Lower leg skin (tissue), 4 donors: ENCODE measurements around the gene SCGB1C1. TPM values are rescaled to one million over a fixed set of nuclear protein-coding genes. Genes with fewer than 3 reads are reported as not detected.

ENCODE experiments used
- DNase-seq, 2 donors: peaks; one replicate each; pipeline ENCODE4 v3.0.0-alpha.2; 2019; ENCODE audit warnings: low spot score in 2 of 2
- H3K4me3 ChIP-seq: fragments of 200-600 bp; sonication (generic); 2 replicates; pipeline ENCODE4 v1.5.1; 2017; ENCODE audit warnings: mild to moderate bottlenecking, low read depth; ENCODE audit not compliant: poor library complexity, severe bottlenecking
- CTCF ChIP-seq, 3 donors: fragments of 450-650 bp; IDR thresholded peaks; one replicate each; pipeline ENCODE4 v1.5.1; 2016; ENCODE audit warnings: antibody characterized with exemption in 3 of 3, mild to moderate bottlenecking in 3 of 3, moderate library complexity in 2 of 3
- POLR2A ChIP-seq, 2 donors: fragments of 450-650 bp; IDR thresholded peaks; one replicate each; pipeline ENCODE4 v1.6.1; 2016 to 2017; ENCODE audit warnings: antibody characterized with exemption in 2 of 2, mild to moderate bottlenecking in 1 of 2, moderate library complexity in 1 of 2
- WGBS, 2 donors: methylation state at CpG; one replicate each; pipeline ENCODE4 v1.1.5; 2018; 5-methylcytosine and 5-hydroxymethylcytosine counted together
- intact Hi-C: fragments of 100-400 bp; cut with DNase I; formaldehyde crosslinking; loops from one replicate; pipeline ENCODE4 v1.15.0; 2023; ENCODE audit warnings: low total_unique reads
- total RNA-seq, 4 donors: library from RNA; depleted of rRNA; stranded (reverse); fragments of >200 nt; gene quantifications; one replicate each; pipeline ENCODE4 v1.1.0, GENCODE V29; 2016

SCGB1C1 gene
- total RNA-seq, 4 donors from 2014 or later = not detected

GRCh38 chr11:227824-228379, 35.0 kb downstream of the SCGB1C1 start:
- DNase-seq = peak in 1 of 2 donors; percentile 2
- WGBS, 2 donors = 86 to 87% methylated on average over 6 of the region's 6 CpGs
- H3K4me3 ChIP-seq = no peak overlapping the region
- intact Hi-C loops = no loop called here
- no peak for TF ChIP-seq CTCF (IDR thresholded peaks at IDR 0.05)
- no peak for TF ChIP-seq POLR2A (IDR thresholded peaks at IDR 0.05)

- TF ChIP-seq CTCF (IDR thresholded peaks at IDR 0.05) = no peak
- no peak for TF ChIP-seq POLR2A (IDR thresholded peaks at IDR 0.05)
- intact Hi-C loops = no loop called here
- H3K4me3 ChIP-seq = no peak overlapping the region
- 95 to 96% methylated on average over 10 of the region's 10 CpGs for WGBS, 2 donors
- peak in 1 of 2 donors; percentile 57 for DNase-seq
These were observed 37.6 kb downstream of the SCGB1C1 start for GRCh38 chr11:230431-230830.

- TF ChIP-seq CTCF (IDR thresholded peaks at IDR 0.05) = no peak
- no peak for TF ChIP-seq POLR2A (IDR thresholded peaks at IDR 0.05)
- no peak overlapping the region for H3K4me3 ChIP-seq
- WGBS, 2 donors = 82 to 87% methylated on average over 20 of the region's 20 CpGs
- peak in 1 of 2 donors; percentile 62 for DNase-seq
- intact Hi-C loops = no loop called here
These were observed 40.1 kb downstream of the SCGB1C1 start for GRCh38 chr11:232783-233565.

- H3K4me3 ChIP-seq = no peak overlapping the region
- intact Hi-C loops = no loop called here
- TF ChIP-seq CTCF (IDR thresholded peaks at IDR 0.05) = no peak
- TF ChIP-seq POLR2A (IDR thresholded peaks at IDR 0.05) = no peak
- peak in 1 of 2 donors; percentile 80 for DNase-seq
- 77 to 87% methylated on average over 8 of the region's 8 CpGs for WGBS, 2 donors
These were observed 42.3 kb downstream of the SCGB1C1 start for GRCh38 chr11:235180-235579.

GRCh38 chr11:235609-235996, 42.7 kb downstream of the SCGB1C1 start:
- intact Hi-C loops = no loop called here
- H3K4me3 ChIP-seq = peak overlapping the region; percentile 63
- 2 to 3% methylated on average over 13 of the region's 13 CpGs for WGBS, 2 donors
- no peak for TF ChIP-seq POLR2A (IDR thresholded peaks at IDR 0.05)
- TF ChIP-seq CTCF (IDR thresholded peaks at IDR 0.05) = no peak
- no peak for DNase-seq
